DND-41 (cell line): Measurements from ENCODE around the gene LILRB4.

ENCODE experiments used
- CTCF ChIP-seq: IDR thresholded peaks from 2 replicates; pipeline ENCODE4 v1.5.1; 2012; ENCODE audit warnings: borderline replicate concordance, low read length, moderate library complexity, mild to moderate bottlenecking; ENCODE audit not compliant: poor library complexity, severe bottlenecking; ENCODE audit errors: extremely low read depth
- EZH2 ChIP-seq: IDR thresholded peaks from 3 replicates; pipeline ENCODE4 v1.6.1; 2012; ENCODE audit warnings: borderline replicate concordance, low read depth, mild to moderate bottlenecking, moderate library complexity, low read length, inconsistent platforms; ENCODE audit not compliant: severe bottlenecking

- no peak for TF ChIP-seq CTCF
- no peak for TF ChIP-seq EZH2
These were observed 29.0 kb downstream of the LILRB4 start for GRCh38 chr19:54691582-54692297.
